ENCODE measurements around the gene CDC14A. TPM values are rescaled to one million over a fixed set of nuclear protein-coding genes. Genes with fewer than 3 reads are reported as not detected.

The CDC14A gene
- total and polyA plus RNA-seq, 2 of the 8 experiments (the other 6 are each of a cell fraction or from before 2014, with no cell fraction given), result 3.2 to 8.9 TPM

- Histone ChIP-seq H2AFZ (ENCODE audit: low read length) (no peak overlapping the region), H3K79me1 (ENCODE audit: low read depth, low read length) (no peaks in the 10 kb centered on the region), H2BK5ac (ENCODE audit: low read depth, low read length) (no peak overlapping the region), H2BK20ac (ENCODE audit: low read length) (no peak overlapping the region), H3K23ac (ENCODE audit: insufficient read length) (no peak overlapping the region), H3K36me3 (ENCODE audit: control insufficient read depth in 2 of 4, insufficient read depth in 4 of 4, low read length in 3 of 4) (no peaks in the 10 kb centered on the region), H2BK15ac (ENCODE audit: low read length) (no peak overlapping the region), H3K27me3 (replicated peaks in 1 of 4; ENCODE audit: control insufficient read depth in 3 of 4, extremely low read depth in 1 of 4, insufficient read depth in 3 of 4, low read length in 3 of 4) (no peaks in the 10 kb centered on the region), H3K18ac (ENCODE audit: extremely low read depth, low read length) (no peak overlapping the region), H3K4me2 (ENCODE audit: insufficient read depth in 1 of 2, low read depth in 2 of 2, low read length in 2 of 2) (no peak overlapping the region), H2AK5ac (ENCODE audit: low read depth, low read length) (no peak overlapping the region), H4K20me1 (replicated peaks in 1 of 2; ENCODE audit: control insufficient read depth in 1 of 2, insufficient read depth in 2 of 2, low read length in 2 of 2) (no peaks in the 10 kb centered on the region), H3K79me2 (ENCODE audit: control insufficient read depth in 1 of 2, insufficient read depth in 2 of 2, low read length in 2 of 2) (no peaks in the 10 kb centered on the region; a peak in 2 of 4 replicates), H2BK120ac (replicated peaks; ENCODE audit: low read depth, low read length) (no peak overlapping the region), H4K5ac (ENCODE audit: insufficient read length, low read depth, low read length) (no peak overlapping the region), H3K4ac (replicated peaks; ENCODE audit: insufficient read length, low read depth, low read length) (no peak overlapping the region), H3K23me2 (ENCODE audit: low read depth, low read length) (no peaks in the 10 kb centered on the region), H4K8ac (ENCODE audit: extremely low read depth, insufficient read depth, low read length) (no peak overlapping the region), H3K4me3 (ENCODE audit: extremely low read depth in 1 of 4, insufficient read depth in 2 of 4, low read depth in 3 of 4, low read length in 4 of 4) (no peak overlapping the region), H3K4me1 (replicated peaks in 1 of 4; ENCODE audit: control insufficient read depth in 3 of 4, insufficient read depth in 4 of 4, low read length in 3 of 4) (peaks cover 0 to 14% (median 2%) of the 10 kb centered on the region in 4 experiments; a peak in 6 of 7 replicates), H3K9ac (replicated peaks in 1 of 4; ENCODE audit: extremely low read depth in 1 of 4, low read depth in 3 of 4, low read length in 3 of 4) (no peak overlapping the region), H3K14ac (ENCODE audit: insufficient read length) (no peak overlapping the region), H4K91ac (replicated peaks; ENCODE audit: insufficient read length, low read length) (no peak overlapping the region), H2BK12ac (ENCODE audit: low read depth, low read length) (no peak overlapping the region), H3K56ac (replicated peaks; ENCODE audit: insufficient read length, low read depth, low read length) (no peak overlapping the region), H3K27ac (ENCODE audit: low read depth, low read length) (no peak overlapping the region), H3K9me3 (ENCODE audit: insufficient read depth in 2 of 2, low read depth in 1 of 2, low read length in 1 of 2) (no peaks in the 10 kb centered on the region)
- ChIA-PET POLR2A (ENCODE audit: partially characterized antibody) (interaction anchor here (1.2 kb wide), 1 partner anchor 28 kb away, joined by 3 read pairs; no protein-coding TSS in a partner anchor), CTCF (ENCODE audit: partially characterized antibody) (interaction anchor here (0.5 to 5.1 kb wide), 6 partner anchors 10 to 229 kb away, joined by 3 to 30 read pairs (median 3); no protein-coding TSS in a partner anchor)
- no peak for FAIRE-seq
- no peak for DNase-seq (ENCODE audit: low read depth in 1 of 2, low spot score in 2 of 2)
- 92% methylated on average over 1 of the region's 1 CpG; no CpG with 5 or more reads in 1 of the 2 experiments for WGBS, 2 experiments (ENCODE audit: extremely low coverage in 1 of 2, insufficient coverage in 1 of 2, insufficient read length in 1 of 2, insufficient replicate concordance in 2 of 2, low coverage in 1 of 2, low lambda C conversion rate in 2 of 2, missing lambda C conversion rate in 1 of 2)
- TF ChIP-seq TEAD4 (IDR thresholded peaks at IDR 0.05; ENCODE audit: low read depth, low read length) (no peak), NANOG (IDR thresholded peaks at IDR 0.05; ENCODE audit: insufficient read depth, low read depth, low read length, poor library complexity, severe bottlenecking) (no peak), CBX8 (IDR thresholded peaks at IDR 0.05; ENCODE audit: borderline replicate concordance, low read depth, low read length) (no peak), KDM4A (IDR thresholded peaks at IDR 0.05; ENCODE audit: low read depth, low read length, severe bottlenecking) (no peak), FOSL1 (IDR thresholded peaks at IDR 0.05; ENCODE audit: insufficient read depth, low read depth, low read length) (no peak)
- TF ChIP-seq, protein P1, sequence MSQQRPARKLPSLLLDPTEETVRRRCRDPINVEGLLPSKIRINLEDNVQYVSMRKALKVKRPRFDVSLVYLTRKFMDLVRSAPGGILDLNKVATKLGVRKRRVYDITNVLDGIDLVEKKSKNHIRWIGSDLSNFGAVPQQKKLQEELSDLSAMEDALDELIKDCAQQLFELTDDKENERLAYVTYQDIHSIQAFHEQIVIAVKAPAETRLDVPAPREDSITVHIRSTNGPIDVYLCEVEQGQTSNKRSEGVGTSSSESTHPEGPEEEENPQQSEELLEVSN (IDR thresholded peaks at IDR 0.05), result no peak
These were observed 81.3 kb downstream of the CDC14A start for GRCh38 chr1:100433563-100433962.

Measured in H1 (cell line).